LHCN-M2 (cell line): ENCODE measurements around the gene MRPL50. TPM values are rescaled to one million over a fixed set of nuclear protein-coding genes. Genes with fewer than 3 reads are reported as not detected.

Experiments used
- DNase-seq: peaks from one replicate; pipeline ENCODE4 v3.0.0-alpha.2; 2012; ENCODE audit warnings: low read depth
- total RNA-seq: library from RNA; depleted of rRNA; stranded (reverse); fragments of >200 nt; gene quantifications from 2 replicates; pipeline ENCODE4 v1.2.3, GENCODE V29; 2014

The MRPL50 gene
- total RNA-seq, 1 experiment from 2014 or later = 14.6 TPM

- DNase-seq = no peak
Measured at GRCh38 chr9:101380295-101380694, 18.1 kb downstream of the MRPL50 start.

GRCh38 chr9:101376111-101376848 lies 22.1 kb downstream of the MRPL50 start:
- peak; percentile 59 for DNase-seq

GRCh38 chr9:101375546-101375945 lies 22.9 kb downstream of the MRPL50 start:
- DNase-seq = no peak

- no peak for DNase-seq
Measured at GRCh38 chr9:101372327-101373118, 25.9 kb downstream of the MRPL50 start.

GRCh38 chr9:101371813-101372212 lies 26.6 kb downstream of the MRPL50 start:
- no peak for DNase-seq

GRCh38 chr9:101369884-101370531 lies 28.4 kb downstream of the MRPL50 start:
- no peak for DNase-seq

GRCh38 chr9:101369286-101369685 lies 29.1 kb downstream of the MRPL50 start:
- DNase-seq = peak; percentile 38

- no peak for DNase-seq
Measured at GRCh38 chr9:101367323-101367722, 31.1 kb downstream of the MRPL50 start.

- DNase-seq = no peak
Measured at GRCh38 chr9:101366038-101366756, 32.2 kb downstream of the MRPL50 start.

GRCh38 chr9:101365181-101365580 lies 33.2 kb downstream of the MRPL50 start:
- no peak for DNase-seq

- no peak for DNase-seq
Measured at GRCh38 chr9:101362450-101362849, 36.0 kb downstream of the MRPL50 start.

- DNase-seq = no peak
Measured at GRCh38 chr9:101360647-101361046, 37.8 kb downstream of the MRPL50 start.

GRCh38 chr9:101359679-101360078 lies 38.7 kb downstream of the MRPL50 start:
- DNase-seq = no peak

- DNase-seq = no peak
Measured at GRCh38 chr9:101356619-101357018, 41.8 kb downstream of the MRPL50 start.

GRCh38 chr9:101354765-101355708 lies 43.4 kb downstream of the MRPL50 start:
- no peak for DNase-seq

- no peak for DNase-seq
Measured at GRCh38 chr9:101354143-101354764, 44.2 kb downstream of the MRPL50 start.

- DNase-seq = no peak
Measured at GRCh38 chr9:101353683-101354082, 44.7 kb downstream of the MRPL50 start.

GRCh38 chr9:101352892-101353463 lies 45.4 kb downstream of the MRPL50 start:
- no peak for DNase-seq

- no peak for DNase-seq
Measured at GRCh38 chr9:101350285-101350684, 48.1 kb downstream of the MRPL50 start.

GRCh38 chr9:101342595-101342994 lies 55.8 kb downstream of the MRPL50 start:
- DNase-seq = no peak
